HCT116 (cell line): ENCODE data around the gene ZNF483. TPM values are rescaled to one million over a fixed set of nuclear protein-coding genes. Genes with fewer than 3 reads are reported as not detected.

ENCODE experiments used
- ATAC-seq: fragments of 200-7000 bp; cut with Tn5 transposase; 2 replicates; pipeline ENCODE4 v1.9.1; 2020; ENCODE audit warnings: mild to moderate bottlenecking, moderate library complexity
- BruUV-seq: library from RNA; stranded (reverse); fragments of 400-500 nt; replicated peaks from 2 replicates; lab custom pipeline; 2021; lab: Mats Ljungman, UMichigan
- CTCF ChIA-PET: fragments of 300-600 bp; sonication (Branson Sonifier 250); formaldehyde crosslinking; loops from one replicate; lab custom pipeline; 2021; ENCODE audit warnings: antibody characterized with exemption; lab: Charles Lee
- POLR2A ChIA-PET: fragments of 300-600, 350-600 bp; sonication (Branson Sonifier 250); formaldehyde crosslinking; loops from one replicate; lab custom pipeline; 2021; ENCODE audit warnings: antibody characterized with exemption; lab: Charles Lee
- RAD21 ChIA-PET, 2 experiments: fragments of 300-600 bp; sonication (Branson Sonifier 250); formaldehyde crosslinking; loops; one replicate each; lab custom pipeline; 2023; ENCODE audit warnings: low total read pairs in 2 of 2; ENCODE audit not compliant: uncharacterized antibody in 2 of 2, unreplicated experiment in 2 of 2, low non-redundant PET in 1 of 2; lab: Charles Lee
- DNase-seq: peaks from one replicate; pipeline ENCODE4 v3.0.0-alpha.2; 2010; ENCODE audit warnings: low read depth, low spot score
- H2AFZ ChIP-seq: fragments of 200-600 bp; shearing (Covaris generic), sonication (generic); 2 replicates; pipeline ENCODE4 v1.6.1; 2017; ENCODE audit warnings: low read depth, mixed run types, mixed read lengths, antibody characterized with exemption, low read length; ENCODE audit not compliant: poor library complexity, severe bottlenecking
- H3K27ac ChIP-seq: 2 replicates; pipeline ENCODE4 v1.5.1; 2012; ENCODE audit warnings: low read depth, low read length
- H3K27me3 ChIP-seq: fragments of 200-600 bp; sonication (generic); 2 replicates; pipeline ENCODE4 v1.6.1; 2016; ENCODE audit warnings: mixed run types, low read length, mixed read lengths; ENCODE audit not compliant: insufficient read depth
- H3K36me3 ChIP-seq, 2 experiments: fragments of 200-500 bp in 1 of 2; fragments of 200-600 bp in 1 of 2; sonication (Bioruptor generic) in 1 of 2; sonication (generic) in 1 of 2; 2 replicates each; pipeline versions ENCODE4 v1.5.1 to v1.6.1; 2014 to 2016; ENCODE audit warnings: low read length in 2 of 2, inconsistent platforms in 1 of 2, mixed read lengths in 1 of 2, mixed run types in 1 of 2; ENCODE audit not compliant: insufficient read depth in 2 of 2, control insufficient read depth in 1 of 2
- H3K4me1 ChIP-seq, 2 experiments: fragments of 200-600 bp in 1 of 2; sonication (generic) in 1 of 2; 2 replicates each; pipeline versions ENCODE4 v1.5.1 to v1.6.1; 2012 to 2017; ENCODE audit warnings: low read length in 2 of 2, inconsistent platforms in 1 of 2, mild to moderate bottlenecking in 1 of 2, mixed read lengths in 1 of 2, mixed run types in 1 of 2, moderate library complexity in 1 of 2; ENCODE audit not compliant: insufficient read depth in 2 of 2, control insufficient read depth in 1 of 2
- H3K4me2 ChIP-seq: fragments of 200-600 bp; sonication (generic); 2 replicates; pipeline ENCODE4 v1.6.1; 2017; ENCODE audit warnings: mixed run types, low read length, mixed read lengths
- H3K4me3 ChIP-seq, 2 experiments: fragments of 200-600 bp in 1 of 2; sonication (generic) in 1 of 2; replicated peaks in 1 of 2; 2 replicates each; pipeline ENCODE4 v1.5.1; 2011 to 2016; ENCODE audit warnings: low read length in 2 of 2, control low read depth in 1 of 2, low read depth in 1 of 2, mild to moderate bottlenecking in 1 of 2, mixed read lengths in 1 of 2, mixed run types in 1 of 2
- H3K79me2 ChIP-seq: fragments of 200-600 bp; sonication (generic); 2 replicates; pipeline ENCODE4 v1.6.1; 2017; ENCODE audit warnings: mild to moderate bottlenecking, mixed run types, low read length, moderate library complexity, mixed read lengths; ENCODE audit not compliant: insufficient read depth
- H3K9ac ChIP-seq: fragments of 200-600 bp; sonication (generic); 2 replicates; pipeline ENCODE4 v1.6.1; 2016; ENCODE audit warnings: low read length, mixed read lengths
- H3K9me2 ChIP-seq: fragments of 200-600 bp; sonication (generic), shearing (Covaris generic); 2 replicates; pipeline ENCODE4 v1.6.1; 2017; ENCODE audit warnings: mixed run types, mild to moderate bottlenecking, moderate library complexity; ENCODE audit not compliant: insufficient read depth
- H3K9me3 ChIP-seq, 2 experiments: fragments of 200-500 bp in 1 of 2; fragments of 200-600 bp in 1 of 2; sonication (Bioruptor generic) in 1 of 2; sonication (generic) in 1 of 2; 2 replicates each; pipeline ENCODE4 v1.6.1; 2014 to 2017; ENCODE audit warnings: low read length in 2 of 2, mixed read lengths in 2 of 2, inconsistent platforms in 1 of 2, low read depth in 1 of 2, mild to moderate bottlenecking in 1 of 2, mixed run types in 1 of 2, moderate library complexity in 1 of 2; ENCODE audit not compliant: control insufficient read depth in 1 of 2, insufficient read depth in 1 of 2
- H4K20me1 ChIP-seq: fragments of 200-600 bp; sonication (generic), shearing (Covaris generic); 2 replicates; pipeline ENCODE4 v1.6.1; 2017; ENCODE audit warnings: mixed run types, mild to moderate bottlenecking, moderate library complexity; ENCODE audit not compliant: insufficient read depth
- CEBPB ChIP-seq: IDR thresholded peaks from 2 replicates; pipeline ENCODE4 v1.6.1; 2012; ENCODE audit warnings: low read depth
- EGR1 ChIP-seq: IDR thresholded peaks from 2 replicates; pipeline ENCODE4 v1.6.1; 2012; ENCODE audit warnings: low read depth
- ELF1 ChIP-seq: IDR thresholded peaks from 2 replicates; pipeline ENCODE4 v1.6.1; 2012; ENCODE audit warnings: low read depth, borderline replicate concordance
- EZH2phosphoT487 ChIP-seq: fragments of 200-600 bp; IDR thresholded peaks from 2 replicates; pipeline ENCODE4 v1.6.1; 2018; ENCODE audit warnings: antibody characterized with exemption, borderline replicate concordance
- FOSL1 ChIP-seq: IDR thresholded peaks from 2 replicates; pipeline ENCODE4 v1.6.1; 2012; ENCODE audit warnings: low read depth
- POLR2A ChIP-seq: IDR thresholded peaks from 2 replicates; pipeline ENCODE4 v1.7.0; 2011; ENCODE audit warnings: borderline replicate concordance; ENCODE audit not compliant: insufficient read depth, insufficient read length; ENCODE audit errors: extremely low read depth
- POLR2AphosphoS5 ChIP-seq: IDR thresholded peaks from 2 replicates; pipeline ENCODE4 v1.6.1; 2011; ENCODE audit warnings: mild to moderate bottlenecking, low read depth, low read length, moderate library complexity
- SIN3A ChIP-seq: IDR thresholded peaks from 2 replicates; pipeline ENCODE4 v1.6.1; 2012; ENCODE audit warnings: low read depth
- SRF ChIP-seq: IDR thresholded peaks from 2 replicates; pipeline ENCODE4 v1.6.1; 2012; ENCODE audit warnings: low read depth
- YY1 ChIP-seq: IDR thresholded peaks from 2 replicates; pipeline ENCODE4 v1.6.1; 2011; ENCODE audit warnings: low read length, low read depth, moderate library complexity, mild to moderate bottlenecking; ENCODE audit not compliant: insufficient replicate concordance; ENCODE audit errors: extremely low read depth
- ZFX ChIP-seq: fragments of 450-650 bp; IDR thresholded peaks from 2 replicates; pipeline ENCODE4 v1.6.1; 2017
- intact Hi-C: fragments of 100-400 bp; cut with micrococcal nuclease; formaldehyde crosslinking; loops from 2 replicates; pipeline ENCODE4 v1.10.0; 2022
- total RNA-seq: library from RNA; stranded (reverse); gene quantifications from one replicate; pipeline ENCODE4 v1.2.1, GENCODE V29; 2021; ENCODE audit not compliant: unreplicated experiment
- TF ChIP-seq, protein P1 (sequence below): IDR thresholded peaks from 2 replicates; pipeline ENCODE4 v1.6.1; 2011; ENCODE audit warnings: mild to moderate bottlenecking, low read length, moderate library complexity; ENCODE audit not compliant: insufficient replicate concordance; ENCODE audit errors: extremely low read depth
- TF ChIP-seq, protein P2 (sequence below): IDR thresholded peaks from 2 replicates; pipeline ENCODE4 v1.6.1; 2012

Gene ZNF483
- total RNA-seq, 1 experiment from 2014 or later, result 5.0 TPM

DNA sequence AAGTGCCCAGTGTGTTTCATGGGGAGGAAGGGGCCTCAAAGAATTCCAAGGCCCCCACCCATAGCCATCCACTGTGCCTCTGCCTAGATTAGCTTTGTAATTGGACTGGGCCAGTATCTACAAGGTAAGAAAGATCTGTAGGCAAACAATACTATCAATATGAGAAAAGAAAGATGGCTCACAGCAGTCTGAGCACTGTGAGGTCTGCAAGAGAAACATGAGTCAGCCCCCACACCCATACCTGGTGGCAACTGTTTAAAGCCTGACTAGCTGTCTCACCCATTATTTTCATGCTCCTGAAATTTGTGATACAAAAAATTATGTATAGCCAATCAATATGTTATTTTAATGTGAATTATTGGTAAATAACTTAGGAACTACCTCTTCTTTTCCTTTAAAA is 10.0 kb upstream of the ZNF483 start:
- no TSS peak for BruUV-seq
- Histone ChIP-seq H3K9me3 (no peaks in the 10 kb centered on the region), H3K4me3 (no peak overlapping the region), H2AFZ (no peak overlapping the region), H3K4me2 (no peak overlapping the region), H3K79me2 (no peaks in the 10 kb centered on the region), H3K4me1 (peaks cover 0 to 6% of the 10 kb centered on the region in 2 experiments; a peak in 1 of 4 replicates), H3K9ac (no peak overlapping the region), H3K36me3 (no peaks in the 10 kb centered on the region), H4K20me1 (no peaks in the 10 kb centered on the region), H3K27ac (no peak overlapping the region), H3K9me2 (no peaks in the 10 kb centered on the region), H3K27me3 (no peaks in the 10 kb centered on the region)
- ChIA-PET RAD21 (no interaction called here), CTCF (no interaction called here), POLR2A (no interaction called here)
- no peak for ATAC-seq
- intact Hi-C loops, result no loop called here
- no peak for DNase-seq
- TF ChIP-seq SRF (no peak), EZH2phosphoT487 (no peak), YY1 (no peak), POLR2AphosphoS5 (no peak), POLR2A (no peak), EGR1 (no peak), FOSL1 (no peak), SIN3A (no peak), ZFX (no peak), ELF1 (no peak), CEBPB (no peak)
- TF ChIP-seq, protein P1, sequence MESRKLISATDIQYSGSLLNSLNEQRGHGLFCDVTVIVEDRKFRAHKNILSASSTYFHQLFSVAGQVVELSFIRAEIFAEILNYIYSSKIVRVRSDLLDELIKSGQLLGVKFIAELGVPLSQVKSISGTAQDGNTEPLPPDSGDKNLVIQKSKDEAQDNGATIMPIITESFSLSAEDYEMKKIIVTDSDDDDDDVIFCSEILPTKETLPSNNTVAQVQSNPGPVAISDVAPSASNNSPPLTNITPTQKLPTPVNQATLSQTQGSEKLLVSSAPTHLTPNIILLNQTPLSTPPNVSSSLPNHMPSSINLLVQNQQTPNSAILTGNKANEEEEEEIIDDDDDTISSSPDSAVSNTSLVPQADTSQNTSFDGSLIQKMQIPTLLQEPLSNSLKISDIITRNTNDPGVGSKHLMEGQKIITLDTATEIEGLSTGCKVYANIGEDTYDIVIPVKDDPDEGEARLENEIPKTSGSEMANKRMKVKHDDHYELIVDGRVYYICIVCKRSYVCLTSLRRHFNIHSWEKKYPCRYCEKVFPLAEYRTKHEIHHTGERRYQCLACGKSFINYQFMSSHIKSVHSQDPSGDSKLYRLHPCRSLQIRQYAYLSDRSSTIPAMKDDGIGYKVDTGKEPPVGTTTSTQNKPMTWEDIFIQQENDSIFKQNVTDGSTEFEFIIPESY, result no peak
- TF ChIP-seq, protein P2, sequence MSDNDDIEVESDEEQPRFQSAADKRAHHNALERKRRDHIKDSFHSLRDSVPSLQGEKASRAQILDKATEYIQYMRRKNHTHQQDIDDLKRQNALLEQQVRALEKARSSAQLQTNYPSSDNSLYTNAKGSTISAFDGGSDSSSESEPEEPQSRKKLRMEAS, result no peak
